ENCODE data around the gene TNIP1. TPM values are rescaled to one million over a fixed set of nuclear protein-coding genes. Genes with fewer than 3 reads are reported as not detected.

The TNIP1 gene
- total and polyA plus RNA-seq, 2 donors: 49.9 to 54.7 TPM

Other genes starting within 250 kb of the TNIP1 start
- 0.28 TPM for gene IRGM, start 234.5 kb downstream of the TNIP1 start, total RNA-seq
- gene IRGM, start 234.5 kb downstream of the TNIP1 start, polyA plus RNA-seq: 1.6 TPM
- gene ZNF300, start 176.1 kb downstream of the TNIP1 start, total RNA-seq: 7.7 TPM
- 10.9 TPM for gene ZNF300, start 176.1 kb downstream of the TNIP1 start, polyA plus RNA-seq
- 2.7 TPM for gene GPX3, start 60.4 kb downstream of the TNIP1 start, total RNA-seq
- gene GPX3, start 60.4 kb downstream of the TNIP1 start, polyA plus RNA-seq: 412 TPM
- 381 TPM for gene ANXA6, start 76.7 kb upstream of the TNIP1 start, total RNA-seq
- gene ANXA6, start 76.7 kb upstream of the TNIP1 start, polyA plus RNA-seq: 122 TPM
- gene CCDC69, start 143.1 kb upstream of the TNIP1 start, total RNA-seq: 37.9 TPM
- 30.9 TPM for gene CCDC69, start 143.1 kb upstream of the TNIP1 start, polyA plus RNA-seq
- 36.6 TPM for gene GM2A, start 172.2 kb upstream of the TNIP1 start, total RNA-seq
- 38.4 TPM for gene GM2A, start 172.2 kb upstream of the TNIP1 start, polyA plus RNA-seq
- gene SLC36A3, start 222.7 kb upstream of the TNIP1 start, total RNA-seq: not detected
- under 0.01 TPM for gene SLC36A3, start 222.7 kb upstream of the TNIP1 start, polyA plus RNA-seq

Data from thymus (tissue), 2 donors.